Gastroesophageal sphincter (tissue), 4 donors: Measurements from ENCODE around the gene PTPN14. TPM values are rescaled to one million over a fixed set of nuclear protein-coding genes. Genes with fewer than 3 reads are reported as not detected.

Source experiments
- ATAC-seq: fragments of 150-250 bp; one replicate; pipeline ENCODE4 v1.9.1; 2016; ENCODE audit warnings: mild to moderate bottlenecking, moderate library complexity
- H3K27ac ChIP-seq, 4 donors: fragments of 200-600 bp; sonication (generic) in 3 of 4; 1 replicate in 3 of 4; 2 replicates in 1 of 4; pipeline ENCODE4 v1.5.1; 2016 to 2019
- H3K27me3 ChIP-seq: fragments of 200-600 bp; sonication (generic); one replicate; pipeline ENCODE4 v1.5.1; 2019
- H3K36me3 ChIP-seq, 2 donors: fragments of 200-600 bp; sonication (generic); one replicate each; pipeline ENCODE4 v1.5.1; 2019; ENCODE audit warnings: control low read depth in 1 of 2
- H3K4me1 ChIP-seq, 3 donors: fragments of 200-600 bp; sonication (generic); 1 replicate in 2 of 3; 2 replicates in 1 of 3; pipeline ENCODE4 v1.5.1; 2016 to 2019; ENCODE audit warnings: control low read depth in 2 of 3
- H3K4me3 ChIP-seq, 2 donors: fragments of 200-600 bp; sonication (generic); one replicate each; pipeline ENCODE4 v1.5.1; 2019; ENCODE audit warnings: mild to moderate bottlenecking in 1 of 2, moderate library complexity in 1 of 2
- H3K9me3 ChIP-seq, 3 donors: fragments of 200-600 bp; sonication (generic); one replicate each; pipeline ENCODE4 v1.5.1; 2017 to 2019; ENCODE audit warnings: control low read depth in 2 of 3
- EP300 ChIP-seq: sonication (generic); formaldehyde crosslinking; IDR thresholded peaks from one replicate; pipeline ENCODE4 v1.6.1; 2017; ENCODE audit warnings: antibody characterized with exemption, mild to moderate bottlenecking
- POLR2A ChIP-seq, 2 donors: fragments of 450-650 bp; IDR thresholded peaks; one replicate each; pipeline ENCODE4 v1.6.1; 2017; ENCODE audit warnings: antibody characterized with exemption in 2 of 2, mild to moderate bottlenecking in 2 of 2, moderate library complexity in 1 of 2
- POLR2AphosphoS5 ChIP-seq: sonication (generic); formaldehyde crosslinking; IDR thresholded peaks from one replicate; pipeline ENCODE4 v1.6.1; 2017; ENCODE audit warnings: antibody characterized with exemption
- WGBS, 2 donors: methylation state at CpG; one replicate each; pipeline ENCODE4 v1.1.5; 2018; ENCODE audit warnings: low coverage in 1 of 2; 5-methylcytosine and 5-hydroxymethylcytosine counted together
- total RNA-seq, 4 donors: library from RNA; depleted of rRNA; stranded (reverse); fragments of >200 nt; gene quantifications; one replicate each; pipeline ENCODE4 v1.1.0, GENCODE V29; 2016
- TF ChIP-seq, protein P1 (sequence below), 4 experiments: fragments of 200-600 bp in 2 of 4; fragments of 450-650 bp in 2 of 4; sonication (generic) in 1 of 4; IDR thresholded peaks; one replicate each; pipeline ENCODE4 v1.5.1; 2017 to 2019; ENCODE audit warnings: antibody characterized with exemption in 4 of 4, mild to moderate bottlenecking in 2 of 4, moderate library complexity in 2 of 4

Gene PTPN14
- total RNA-seq, 4 donors from 2014 or later = 38.9 to 96.8 (median 75.4) TPM

GRCh38 chr1:214321705-214322453 lies 229.5 kb downstream of the PTPN14 start:
- no peaks in the 10 kb centered on the region for H3K4me1 ChIP-seq
- H3K36me3 ChIP-seq = peaks cover 0 to 60% of the 10 kb centered on the region in 2 donors
- no peak for TF ChIP-seq POLR2AphosphoS5
- no peaks in the 10 kb centered on the region for H3K27me3 ChIP-seq
- WGBS, 2 donors = 91 to 98% methylated on average over 5 of the region's 5 CpGs
- H3K27ac ChIP-seq = no peak overlapping the region
- H3K9me3 ChIP-seq = no peaks in the 10 kb centered on the region
- no peak for ATAC-seq
- H3K4me3 ChIP-seq = no peak overlapping the region

GRCh38 chr1:214319938-214320337 lies 231.5 kb downstream of the PTPN14 start:
- WGBS, 2 donors = 85 to 86% methylated on average over 4 to 5 of the region's 5 CpGs
- no peak overlapping the region for H3K4me3 ChIP-seq
- no peak overlapping the region for H3K27ac ChIP-seq
- no peaks in the 10 kb centered on the region for H3K4me1 ChIP-seq
- TF ChIP-seq, protein P1, sequence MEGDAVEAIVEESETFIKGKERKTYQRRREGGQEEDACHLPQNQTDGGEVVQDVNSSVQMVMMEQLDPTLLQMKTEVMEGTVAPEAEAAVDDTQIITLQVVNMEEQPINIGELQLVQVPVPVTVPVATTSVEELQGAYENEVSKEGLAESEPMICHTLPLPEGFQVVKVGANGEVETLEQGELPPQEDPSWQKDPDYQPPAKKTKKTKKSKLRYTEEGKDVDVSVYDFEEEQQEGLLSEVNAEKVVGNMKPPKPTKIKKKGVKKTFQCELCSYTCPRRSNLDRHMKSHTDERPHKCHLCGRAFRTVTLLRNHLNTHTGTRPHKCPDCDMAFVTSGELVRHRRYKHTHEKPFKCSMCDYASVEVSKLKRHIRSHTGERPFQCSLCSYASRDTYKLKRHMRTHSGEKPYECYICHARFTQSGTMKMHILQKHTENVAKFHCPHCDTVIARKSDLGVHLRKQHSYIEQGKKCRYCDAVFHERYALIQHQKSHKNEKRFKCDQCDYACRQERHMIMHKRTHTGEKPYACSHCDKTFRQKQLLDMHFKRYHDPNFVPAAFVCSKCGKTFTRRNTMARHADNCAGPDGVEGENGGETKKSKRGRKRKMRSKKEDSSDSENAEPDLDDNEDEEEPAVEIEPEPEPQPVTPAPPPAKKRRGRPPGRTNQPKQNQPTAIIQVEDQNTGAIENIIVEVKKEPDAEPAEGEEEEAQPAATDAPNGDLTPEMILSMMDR (IDR thresholded peaks at IDR 0.05) = no peak
- no peak for TF ChIP-seq POLR2AphosphoS5
- TF ChIP-seq EP300 = no peak
- TF ChIP-seq POLR2A (IDR thresholded peaks at IDR 0.05) = no peak
- no peaks in the 10 kb centered on the region for H3K27me3 ChIP-seq
- ATAC-seq = no peak
- peaks cover 0 to 54% of the 10 kb centered on the region in 2 donors for H3K36me3 ChIP-seq
- H3K9me3 ChIP-seq = no peaks in the 10 kb centered on the region

- Histone ChIP-seq H3K9me3 (no peaks in the 10 kb centered on the region), H3K27me3 (no peaks in the 10 kb centered on the region), H3K4me3 (no peak overlapping the region), H3K36me3 (peaks cover 0 to 55% of the 10 kb centered on the region in 2 donors), H3K4me1 (no peaks in the 10 kb centered on the region), H3K27ac (no peak overlapping the region)
- TF ChIP-seq EP300 (no peak), POLR2A (IDR thresholded peaks at IDR 0.05) (no peak), POLR2AphosphoS5 (no peak)
- TF ChIP-seq, protein P1 (IDR thresholded peaks at IDR 0.05) = no peak
- 84 to 88% methylated on average over 7 to 9 of the region's 10 CpGs for WGBS, 2 donors
- no peak for ATAC-seq
Observed at GRCh38 chr1:214318956-214319736, 232.3 kb downstream of the PTPN14 start.

DNA sequence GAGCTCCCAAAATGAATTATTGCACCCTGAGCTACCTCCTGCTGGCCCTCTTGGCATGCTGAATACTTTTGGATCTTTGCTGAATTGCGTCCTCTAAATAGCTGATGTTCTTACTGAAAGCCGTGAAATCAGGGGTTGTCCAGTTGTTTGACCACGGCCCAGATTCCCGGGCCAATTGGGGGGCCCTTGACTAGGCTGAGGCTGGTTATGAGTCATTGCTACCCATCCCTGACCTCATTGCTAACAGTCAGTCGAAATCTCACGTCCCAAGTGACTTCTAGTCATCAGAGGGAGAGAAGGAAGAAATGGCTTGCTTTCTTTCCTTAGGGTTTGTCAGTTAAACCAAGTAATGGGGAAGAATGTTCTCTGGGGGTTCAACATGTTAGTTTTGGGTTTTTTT lies 233.0 kb downstream of the PTPN14 start:
- no peak for TF ChIP-seq POLR2A (IDR thresholded peaks at IDR 0.05)
- no peak for ATAC-seq
- no peak overlapping the region for H3K4me3 ChIP-seq
- H3K9me3 ChIP-seq = no peaks in the 10 kb centered on the region
- WGBS, 2 donors = 70 to 75% methylated on average over 2 to 6 of the region's 6 CpGs
- peaks cover 0 to 53% of the 10 kb centered on the region in 2 donors for H3K36me3 ChIP-seq
- H3K4me1 ChIP-seq = no peaks in the 10 kb centered on the region
- no peak overlapping the region for H3K27ac ChIP-seq
- H3K27me3 ChIP-seq = no peaks in the 10 kb centered on the region

DNA sequence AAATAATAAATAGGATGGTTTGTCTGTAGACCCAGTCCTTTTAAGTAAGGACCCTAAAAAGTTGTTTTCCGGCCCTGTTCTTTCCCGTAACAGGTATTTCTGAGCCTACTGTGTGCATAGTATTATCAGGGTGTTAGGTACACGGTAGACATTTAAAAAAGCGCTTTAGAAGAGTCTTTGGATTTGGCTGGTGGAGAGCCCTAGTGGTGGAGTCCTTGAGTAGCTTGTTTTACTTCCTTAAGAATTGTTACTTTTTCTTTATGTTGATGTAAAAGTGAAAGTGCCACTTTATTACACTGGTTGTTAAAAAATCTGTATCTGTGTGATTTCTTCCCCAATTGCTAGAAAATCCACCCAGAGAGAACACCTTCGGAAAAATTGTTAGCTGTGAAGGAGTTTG lies 233.7 kb downstream of the PTPN14 start:
- H3K36me3 ChIP-seq = peaks cover 0 to 47% of the 10 kb centered on the region in 2 donors
- no peak for ATAC-seq
- TF ChIP-seq EP300 (no peak), POLR2AphosphoS5 (no peak), POLR2A (IDR thresholded peaks at IDR 0.05) (no peak)
- TF ChIP-seq, protein P1 (IDR thresholded peaks at IDR 0.05) = no peak
- no peaks in the 10 kb centered on the region for H3K27me3 ChIP-seq
- H3K9me3 ChIP-seq = no peaks in the 10 kb centered on the region
- H3K4me1 ChIP-seq = no peaks in the 10 kb centered on the region
- H3K4me3 ChIP-seq = no peak overlapping the region
- H3K27ac ChIP-seq = no peak overlapping the region
- WGBS, 2 donors = 85 to 100% methylated on average over 2 to 5 of the region's 5 CpGs

- Histone ChIP-seq H3K27ac (no peak overlapping the region), H3K27me3 (no peaks in the 10 kb centered on the region), H3K4me1 (no peaks in the 10 kb centered on the region), H3K4me3 (no peak overlapping the region), H3K9me3 (no peaks in the 10 kb centered on the region), H3K36me3 (peaks cover 0 to 46% of the 10 kb centered on the region in 2 donors)
- TF ChIP-seq EP300 (no peak), POLR2AphosphoS5 (no peak), POLR2A (IDR thresholded peaks at IDR 0.05) (no peak)
- TF ChIP-seq, protein P1 (IDR thresholded peaks at IDR 0.05) = no peak
- ATAC-seq = no peak
- 40 to 76% methylated on average over 1 to 4 of the region's 4 CpGs for WGBS, 2 donors
Observed at GRCh38 chr1:214317300-214317699, 234.1 kb downstream of the PTPN14 start.
